SU-DHL-6 (cell line): ENCODE data around the gene TBC1D22A.

ENCODE experiments used
- EZH2phosphoT487 ChIP-seq: fragments of 200-600 bp; sonication (generic), shearing (Covaris generic); conservative IDR thresholded peaks from 2 replicates; pipeline ENCODE4 v1.6.1; 2018; ENCODE audit warnings: mild to moderate bottlenecking, antibody characterized with exemption, low read length, moderate library complexity, mixed read lengths
- TF ChIP-seq, protein P1 (sequence below): fragments of 200-600 bp; sonication (generic); IDR thresholded peaks from one replicate; pipeline ENCODE4 v1.5.1; 2017; ENCODE audit warnings: antibody characterized with exemption, mild to moderate bottlenecking, low read length, moderate library complexity; ENCODE audit not compliant: insufficient read depth, poor library complexity, severe bottlenecking

- TF ChIP-seq, protein P1, sequence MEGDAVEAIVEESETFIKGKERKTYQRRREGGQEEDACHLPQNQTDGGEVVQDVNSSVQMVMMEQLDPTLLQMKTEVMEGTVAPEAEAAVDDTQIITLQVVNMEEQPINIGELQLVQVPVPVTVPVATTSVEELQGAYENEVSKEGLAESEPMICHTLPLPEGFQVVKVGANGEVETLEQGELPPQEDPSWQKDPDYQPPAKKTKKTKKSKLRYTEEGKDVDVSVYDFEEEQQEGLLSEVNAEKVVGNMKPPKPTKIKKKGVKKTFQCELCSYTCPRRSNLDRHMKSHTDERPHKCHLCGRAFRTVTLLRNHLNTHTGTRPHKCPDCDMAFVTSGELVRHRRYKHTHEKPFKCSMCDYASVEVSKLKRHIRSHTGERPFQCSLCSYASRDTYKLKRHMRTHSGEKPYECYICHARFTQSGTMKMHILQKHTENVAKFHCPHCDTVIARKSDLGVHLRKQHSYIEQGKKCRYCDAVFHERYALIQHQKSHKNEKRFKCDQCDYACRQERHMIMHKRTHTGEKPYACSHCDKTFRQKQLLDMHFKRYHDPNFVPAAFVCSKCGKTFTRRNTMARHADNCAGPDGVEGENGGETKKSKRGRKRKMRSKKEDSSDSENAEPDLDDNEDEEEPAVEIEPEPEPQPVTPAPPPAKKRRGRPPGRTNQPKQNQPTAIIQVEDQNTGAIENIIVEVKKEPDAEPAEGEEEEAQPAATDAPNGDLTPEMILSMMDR: no peak
- no peak for TF ChIP-seq EZH2phosphoT487
Measured at GRCh38 chr22:47110817-47111443, 348.5 kb downstream of the TBC1D22A start.
